ENCODE results near the gene UTS2R. TPM values are rescaled to one million over a fixed set of nuclear protein-coding genes. Genes with fewer than 3 reads are reported as not detected.
A peak's percentile ranks its signal among the peaks of the same experiment; 100 is the strongest.
"Not testable (repeated sequence)": the region's sequence is repeated elsewhere in the genome, so short reads cannot be mapped to it uniquely, and the experiment has no call there.

Gene UTS2R
- total RNA-seq, 1 donor from 2014 or later: not detected

DNA sequence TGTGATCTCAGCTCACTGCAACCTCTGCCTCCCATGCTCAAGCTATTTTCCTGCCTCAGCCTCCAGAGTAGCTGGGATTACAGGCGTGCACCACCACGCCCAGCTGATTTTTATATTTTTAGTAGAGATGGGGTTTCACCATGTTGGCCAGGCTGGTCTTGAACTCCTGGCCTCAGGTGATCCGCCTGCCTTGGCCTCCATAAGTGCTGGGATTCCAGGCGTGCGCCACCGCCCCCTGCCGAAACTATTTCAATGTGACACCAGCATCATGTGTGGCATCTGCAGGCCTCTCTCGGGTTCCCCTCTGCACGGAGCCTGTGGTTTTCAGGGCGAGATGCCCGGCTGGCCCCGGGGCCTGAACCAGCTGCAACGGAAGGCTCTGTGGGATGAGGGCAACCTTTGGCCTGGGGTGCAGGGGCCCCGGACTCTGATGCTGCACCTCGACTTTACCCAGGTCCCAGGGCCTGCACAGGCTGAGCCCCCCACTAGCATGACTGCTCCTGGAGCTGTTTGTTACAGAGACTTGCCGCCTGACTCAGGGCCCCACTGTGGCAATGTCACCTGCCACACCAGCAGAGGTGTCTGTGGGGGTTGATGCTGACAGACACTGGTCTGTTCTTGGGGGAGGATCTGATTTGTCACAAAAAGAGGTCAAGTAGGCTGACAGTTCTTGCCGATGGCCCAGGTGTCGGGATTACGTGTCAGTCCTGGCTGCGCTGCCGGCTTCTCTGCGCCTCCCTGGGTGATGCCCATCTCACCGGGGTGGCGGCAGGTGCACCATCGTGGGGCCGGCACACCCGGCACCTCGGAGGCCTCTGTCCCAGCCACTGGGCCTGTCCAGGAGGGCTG is 21.2 kb upstream of the UTS2R start:
- intact Hi-C loops (cut with DNase I): no loop called here
- no peak for ATAC-seq
- no peak for DNase-seq (ENCODE audit: low spot score)

GRCh38 chr17:82351254-82351712 is 20.3 kb upstream of the UTS2R start:
- DNase-seq (ENCODE audit: low spot score) (no peak), ATAC-seq (peak; percentile 12)
- intact Hi-C loops (cut with DNase I): no loop called here

DNA sequence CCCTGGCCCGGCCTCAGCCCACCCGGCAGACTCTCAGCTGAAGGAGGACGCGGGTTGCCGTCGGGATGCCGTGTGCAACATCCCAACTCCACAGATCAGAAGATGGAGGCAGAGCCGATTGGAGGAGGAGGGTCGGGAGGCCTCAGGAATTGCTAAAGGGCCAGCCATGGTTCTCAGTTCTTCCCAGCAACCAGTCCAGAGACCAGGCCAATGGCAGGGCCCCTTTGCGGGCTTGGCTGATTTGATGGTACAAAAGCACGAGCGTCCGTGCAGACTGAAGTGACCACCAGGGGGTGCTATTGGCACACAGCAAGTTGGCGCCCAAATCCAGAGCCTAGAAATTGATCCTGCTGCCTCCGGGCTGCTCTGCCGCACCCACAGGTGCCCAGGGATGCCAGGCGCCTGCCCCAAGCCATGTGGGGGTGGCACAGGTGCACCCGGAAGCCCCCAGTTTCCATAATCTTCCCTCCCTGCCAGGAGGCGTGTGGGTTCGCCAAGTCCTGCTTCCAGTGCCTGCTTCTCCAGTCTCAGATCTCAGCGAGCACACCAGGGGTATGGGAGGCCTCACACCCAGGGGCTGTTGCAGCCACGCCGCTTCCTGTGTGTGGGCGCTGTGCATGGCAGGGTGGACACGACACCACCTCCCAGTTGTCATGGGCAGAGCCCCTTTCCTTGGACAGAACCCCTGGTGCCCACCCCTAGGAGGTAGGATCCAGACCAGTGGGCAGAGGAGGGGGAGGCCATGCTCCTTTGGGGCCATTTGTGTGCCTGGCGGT is 19.7 kb upstream of the UTS2R start:
- intact Hi-C loops (cut with DNase I): loop anchor here (2.0 kb wide), 1 partner anchor 63 kb away; no protein-coding TSS in a partner anchor
- ATAC-seq: peak; percentile 79

DNA sequence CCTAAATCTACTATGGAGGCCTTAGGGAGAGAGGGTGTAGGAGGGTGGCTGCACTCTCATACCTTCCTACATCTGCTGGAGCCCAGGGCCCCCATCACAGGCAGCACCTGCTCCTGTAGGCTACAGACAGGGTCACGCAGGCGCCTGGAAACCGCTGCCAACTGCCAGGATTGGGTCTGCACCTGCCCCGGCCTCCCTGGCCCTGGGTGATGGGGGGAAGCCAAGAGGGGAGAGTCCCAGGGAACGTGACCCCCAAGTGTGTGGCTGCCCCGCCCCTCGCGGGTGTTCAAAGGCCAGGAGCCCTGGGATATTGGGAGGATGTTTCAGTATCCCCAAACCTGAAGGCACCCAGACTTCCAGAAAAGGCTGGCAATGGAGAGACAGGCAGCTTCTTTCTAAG is 18.1 kb upstream of the UTS2R start:
- no peak for DNase-seq (ENCODE audit: low spot score)
- intact Hi-C loops (cut with DNase I): loop anchor here (2.0 kb wide), 1 partner anchor 61 kb away; no protein-coding TSS in a partner anchor
- no peak for ATAC-seq

More for the DNA sequence above, 19.7 kb upstream of the UTS2R start:
- DNase-seq (ENCODE audit: low spot score): peak; percentile 90

DNA sequence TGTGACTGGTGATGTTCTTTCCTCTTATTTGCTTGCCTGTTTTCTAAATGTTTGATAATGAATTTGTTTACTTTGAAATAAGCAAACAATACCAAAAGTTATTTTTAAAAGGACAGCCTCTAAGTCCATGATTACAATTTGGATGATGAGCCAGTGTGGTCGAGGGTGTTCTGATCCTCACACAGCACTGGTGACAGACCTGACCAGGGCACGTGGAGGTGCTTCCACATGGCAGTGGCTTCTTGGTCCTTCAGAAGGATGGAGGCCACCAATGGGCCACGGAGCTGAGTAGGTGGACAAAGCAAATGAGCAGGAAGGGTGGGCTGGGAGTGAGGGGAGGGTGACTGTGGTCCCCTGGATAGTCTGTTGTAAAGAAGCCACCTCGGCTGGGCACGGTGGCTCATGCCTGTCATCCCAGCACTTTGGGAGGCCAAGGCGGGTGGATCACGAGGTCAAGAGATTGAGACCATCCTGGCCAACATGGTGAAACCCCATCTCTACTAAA is 16.7 kb upstream of the UTS2R start:
- no peak for ATAC-seq
- DNase-seq (ENCODE audit: low spot score): no peak
- intact Hi-C loops (cut with DNase I): no loop called here

DNA sequence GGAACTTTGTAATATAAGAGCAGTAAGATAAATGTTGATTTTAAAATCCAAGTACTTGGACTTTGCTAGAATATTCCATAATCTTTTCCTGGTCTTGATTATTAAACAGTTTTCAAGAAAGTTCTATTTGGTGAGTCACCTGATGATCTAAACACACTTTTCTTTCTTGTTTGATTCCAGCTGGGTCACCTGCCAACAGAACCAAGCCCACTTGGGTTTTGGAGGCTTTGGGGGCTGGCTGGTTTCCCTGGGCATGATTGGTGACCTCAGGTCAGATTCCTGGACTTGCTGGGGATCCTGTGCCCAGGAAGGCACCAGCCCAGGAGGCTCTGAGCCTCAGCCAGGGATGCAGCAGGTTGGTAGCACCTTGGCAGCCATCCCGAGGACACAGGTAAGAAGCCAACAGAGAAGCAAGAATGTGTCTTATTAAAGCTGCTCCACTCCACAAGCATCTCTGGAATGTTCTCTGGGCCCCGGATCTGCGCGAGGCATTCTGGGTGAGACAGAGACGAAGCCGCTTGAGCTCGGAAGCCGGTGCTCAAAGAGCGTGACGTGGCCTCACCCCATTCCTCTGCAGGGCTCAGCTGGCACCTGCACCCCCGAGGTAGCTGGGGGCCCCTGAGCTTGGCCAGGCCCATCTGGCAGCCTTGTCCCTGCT is 15.7 kb upstream of the UTS2R start:
- no peak for ATAC-seq
- intact Hi-C loops (cut with DNase I): no loop called here
- DNase-seq (ENCODE audit: low spot score): no peak

GRCh38 chr17:82356845-82357355 is 14.7 kb upstream of the UTS2R start:
- ATAC-seq (peak; percentile 11), DNase-seq (ENCODE audit: low spot score) (no peak)
- intact Hi-C loops (cut with DNase I): no loop called here

DNA sequence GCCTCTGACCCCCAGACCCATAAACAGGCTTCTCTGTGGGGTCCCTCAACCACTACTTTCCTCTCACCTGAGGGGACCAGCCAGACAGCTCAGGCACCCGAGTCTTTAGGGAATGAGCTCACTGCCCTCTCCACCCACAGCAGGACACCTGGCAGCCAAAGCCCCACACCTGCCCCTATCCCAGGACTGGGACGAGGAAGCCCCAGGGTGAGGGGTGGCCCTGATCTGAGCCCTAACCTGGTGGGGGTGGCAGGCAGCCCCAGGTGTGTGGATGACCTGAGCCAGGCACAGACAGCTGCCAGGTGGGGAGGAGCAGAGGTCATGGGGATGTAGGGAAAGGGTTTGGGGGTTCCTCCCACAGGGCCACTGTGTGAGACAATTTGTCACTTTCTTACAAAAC is 14.2 kb upstream of the UTS2R start:
- DNase-seq (ENCODE audit: low spot score): no peak
- intact Hi-C loops (cut with DNase I): no loop called here
- ATAC-seq: no peak

DNA sequence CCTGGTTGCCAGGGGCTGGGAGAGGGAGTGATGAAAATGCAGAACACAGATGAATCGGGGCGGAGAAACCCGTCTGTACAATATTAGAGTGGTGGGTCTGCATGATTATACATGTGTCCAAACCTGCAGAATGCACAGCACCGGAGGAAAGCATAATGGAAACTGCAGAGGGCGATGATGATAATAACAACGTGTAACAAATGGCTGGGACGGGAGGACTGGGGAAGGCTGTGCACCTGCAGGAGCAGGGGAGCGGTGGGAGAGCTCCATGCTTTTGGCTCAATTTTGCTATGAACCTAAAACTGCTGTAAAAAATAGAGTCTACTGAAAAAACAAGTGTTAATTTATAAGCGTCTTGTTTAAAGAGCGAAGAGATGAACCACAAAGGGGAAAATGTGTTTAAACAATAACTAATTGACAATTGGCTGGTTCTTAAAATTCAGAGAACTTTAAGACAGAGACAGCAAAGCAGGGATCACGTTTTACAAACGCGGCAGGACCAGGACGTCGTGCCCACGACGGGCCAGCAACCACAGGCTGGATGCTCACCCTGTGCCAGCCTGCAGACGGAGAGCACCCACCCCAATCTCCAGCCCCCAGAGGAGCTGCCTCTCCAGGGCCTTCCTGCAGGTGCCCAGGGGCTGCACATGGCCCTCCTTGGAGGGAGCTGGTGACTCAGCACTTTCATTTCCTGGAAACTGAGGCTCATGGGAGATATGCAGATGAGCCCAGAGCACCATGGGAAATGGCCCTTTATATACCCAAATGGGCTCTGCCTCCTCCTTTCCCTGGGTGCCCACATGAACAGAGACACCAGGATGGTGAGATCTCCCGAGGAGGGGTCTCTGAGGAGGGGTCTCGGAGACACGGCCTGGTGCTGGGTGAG is 12.9 kb upstream of the UTS2R start, which contains the start of gene TEX19:
Gene TEX19 (plus strand): TSS at position 783 of the 886 bp plus-strand sequence. CDS start 2,904 bp downstream, outside the sequence.
- intact Hi-C loops (cut with DNase I): no loop called here
- no peak for ATAC-seq
- no peak for DNase-seq (ENCODE audit: low spot score)

DNA sequence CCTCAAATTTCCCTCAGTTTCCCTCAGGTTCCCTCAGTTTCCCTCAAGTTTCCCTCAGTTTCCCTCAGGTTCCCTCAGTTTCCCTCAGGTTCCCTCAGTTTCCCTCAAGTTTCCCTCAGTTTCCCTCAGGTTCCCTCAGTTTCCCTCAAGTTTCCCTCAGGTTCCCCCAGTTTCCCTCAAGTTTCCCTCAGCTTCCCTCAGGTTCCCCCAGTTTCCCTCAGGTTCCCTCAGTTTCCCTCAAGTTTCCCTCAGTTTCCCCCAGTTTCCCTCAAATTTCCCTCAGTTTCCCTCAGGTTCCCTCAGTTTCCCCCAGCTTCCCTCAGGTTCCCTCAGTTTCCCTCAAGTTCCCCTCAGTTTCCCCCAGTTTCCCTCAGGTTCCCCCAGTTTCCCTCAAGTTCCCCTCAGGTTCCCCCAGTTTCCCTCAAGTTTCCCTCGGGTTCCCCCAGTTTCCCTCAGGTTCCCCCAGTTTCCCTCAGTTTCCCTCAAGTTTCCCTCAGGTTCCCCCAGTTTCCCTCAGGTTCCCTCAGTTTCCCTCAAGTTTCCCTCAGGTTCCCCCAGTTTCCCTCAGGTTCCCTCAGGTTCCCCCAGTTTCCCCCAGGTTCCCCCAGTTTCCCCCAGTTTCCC is 12.0 kb upstream of the UTS2R start:
- ATAC-seq; intact Hi-C loops (cut with DNase I); DNase-seq (ENCODE audit: low spot score): not testable (repeated sequence)

DNA sequence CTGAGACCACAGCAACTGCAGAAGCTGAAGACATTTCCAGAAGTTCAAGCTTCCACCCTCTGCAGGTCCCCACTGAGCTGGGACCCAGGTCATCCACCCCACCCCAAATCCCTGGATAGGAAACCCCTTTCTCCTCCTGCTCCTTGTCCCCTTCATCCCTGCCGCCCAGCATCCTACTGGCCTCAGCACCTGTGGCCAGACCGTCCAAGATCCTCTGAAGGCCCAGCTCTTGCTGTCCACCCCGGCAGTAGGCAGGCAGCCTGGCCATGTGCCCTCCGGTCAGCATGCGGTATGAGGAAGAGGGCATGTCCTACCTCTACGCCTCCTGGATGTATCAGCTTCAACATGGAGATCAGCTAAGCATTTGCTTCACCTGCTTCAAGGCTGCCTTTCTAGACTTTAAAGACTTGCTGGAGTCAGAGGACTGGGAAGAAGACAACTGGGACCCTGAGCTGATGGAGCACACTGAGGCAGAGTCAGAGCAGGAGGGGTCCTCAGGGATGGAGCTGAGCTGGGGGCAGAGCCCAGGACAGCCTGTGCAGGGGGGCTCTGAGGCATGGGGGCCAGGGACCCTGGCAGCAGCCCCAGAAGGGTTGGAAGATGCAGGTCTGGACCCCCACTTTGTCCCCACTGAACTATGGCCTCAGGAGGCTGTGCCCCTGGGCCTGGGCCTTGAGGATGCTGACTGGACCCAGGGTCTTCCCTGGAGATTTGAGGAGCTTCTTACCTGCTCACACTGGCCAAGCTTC is 9.5 kb upstream of the UTS2R start:
- ATAC-seq: no peak

GRCh38 chr17:82365606-82366295 is 5.8 kb upstream of the UTS2R start:
- ATAC-seq (no peak), DNase-seq (ENCODE audit: low spot score) (no peak)
- intact Hi-C loops (cut with DNase I): no loop called here

More for the DNA sequence above, 9.5 kb upstream of the UTS2R start:
- no peak for DNase-seq (ENCODE audit: low spot score)
- intact Hi-C loops (cut with DNase I): no loop called here

DNA sequence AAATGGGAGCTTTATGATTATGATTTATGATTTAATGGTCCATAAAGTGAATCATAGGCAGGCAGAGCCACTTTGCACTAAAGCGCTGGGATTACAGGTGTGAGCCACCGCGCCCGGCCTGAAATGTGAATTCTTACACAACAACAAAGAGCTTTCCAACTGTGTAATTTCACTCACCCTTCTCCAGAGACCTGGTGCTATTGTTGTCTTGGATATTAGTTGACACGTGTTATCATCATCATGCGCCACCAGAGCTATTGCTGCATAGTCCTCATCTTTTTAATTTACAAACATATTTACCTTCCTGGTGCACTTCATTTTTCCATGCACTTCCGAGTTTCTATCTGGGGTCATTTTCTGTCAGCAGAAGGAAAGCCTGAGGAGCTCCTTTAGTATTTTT is 4.8 kb upstream of the UTS2R start:
- ATAC-seq (no peak), DNase-seq (ENCODE audit: low spot score) (no peak)
- intact Hi-C loops (cut with DNase I): no loop called here

DNA sequence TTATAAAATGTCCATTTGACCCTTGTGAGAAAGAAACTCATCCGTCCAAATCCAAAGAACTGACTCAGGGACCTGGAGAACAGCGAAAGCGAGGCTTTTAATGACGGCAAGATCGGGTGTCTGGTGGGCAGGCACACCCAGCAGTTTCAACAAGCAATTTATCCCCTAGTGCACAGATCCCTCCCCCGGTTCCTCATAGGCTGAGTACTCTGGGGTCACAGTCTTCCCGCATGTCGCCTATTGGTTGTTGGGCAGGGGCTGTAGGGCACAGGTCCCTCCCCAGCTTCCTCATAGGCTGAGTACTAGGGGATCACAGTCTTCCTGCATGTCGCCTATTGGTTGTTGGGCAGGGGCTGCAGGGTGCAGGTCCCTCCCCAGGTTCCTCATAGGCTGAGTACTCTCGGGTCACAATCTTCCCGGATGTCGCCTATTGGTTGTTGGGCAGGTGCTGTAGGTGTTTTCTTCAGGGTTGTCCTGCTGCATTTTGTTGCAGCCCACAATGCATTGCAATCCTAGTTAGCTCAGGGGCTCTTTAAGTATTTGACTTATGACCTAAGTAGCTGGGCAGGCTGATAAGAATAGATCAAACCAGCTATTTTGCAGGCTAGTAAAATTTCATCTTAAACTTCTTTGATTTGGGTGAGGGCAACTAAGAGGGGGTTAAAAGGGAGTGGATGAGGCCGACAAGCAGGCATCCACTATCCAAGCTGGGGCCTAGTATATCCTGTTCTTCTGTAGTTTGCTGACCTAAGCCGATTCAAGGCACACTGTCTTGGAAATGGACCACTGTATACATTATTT is 3.6 kb upstream of the UTS2R start:
- DNase-seq (ENCODE audit: low spot score): no peak
- no peak for ATAC-seq
- intact Hi-C loops (cut with DNase I): no loop called here

- DNase-seq (ENCODE audit: low spot score) (no peak), ATAC-seq (no peak)
- intact Hi-C loops (cut with DNase I): no loop called here
Measured at GRCh38 chr17:82369211-82369610, 2.4 kb upstream of the UTS2R start.

Data from sciatic nerve (tissue), 2 donors.